Measurements from ENCODE around the gene CASP12.

DNA sequence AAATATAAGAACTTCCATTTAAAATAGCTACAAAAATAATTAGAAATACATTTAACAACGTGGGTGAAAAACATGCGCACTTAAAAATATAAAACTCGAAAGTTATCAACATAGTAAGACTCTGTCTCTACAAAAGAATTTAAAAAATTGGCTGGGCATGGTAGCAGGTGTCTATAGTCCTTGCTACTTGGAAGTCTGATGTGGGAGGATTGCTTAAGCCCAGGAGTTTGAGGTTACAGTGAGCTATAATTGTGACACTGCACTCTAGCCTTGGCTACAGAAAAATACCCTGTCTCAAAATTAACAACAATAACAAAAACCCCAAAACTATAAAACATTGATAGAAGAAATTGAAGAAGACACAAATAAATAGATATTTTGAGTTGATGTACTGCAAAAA is 13.8 kb upstream of the CASP12 start:
- TF ChIP-seq POLR2A (IDR thresholded peaks at IDR 0.05; ENCODE audit: low read length), result no peak
- no peak for TF ChIP-seq CHD2 (IDR thresholded peaks at IDR 0.05; ENCODE audit: low read length, partially characterized antibody)
- TF ChIP-seq, protein P1, sequence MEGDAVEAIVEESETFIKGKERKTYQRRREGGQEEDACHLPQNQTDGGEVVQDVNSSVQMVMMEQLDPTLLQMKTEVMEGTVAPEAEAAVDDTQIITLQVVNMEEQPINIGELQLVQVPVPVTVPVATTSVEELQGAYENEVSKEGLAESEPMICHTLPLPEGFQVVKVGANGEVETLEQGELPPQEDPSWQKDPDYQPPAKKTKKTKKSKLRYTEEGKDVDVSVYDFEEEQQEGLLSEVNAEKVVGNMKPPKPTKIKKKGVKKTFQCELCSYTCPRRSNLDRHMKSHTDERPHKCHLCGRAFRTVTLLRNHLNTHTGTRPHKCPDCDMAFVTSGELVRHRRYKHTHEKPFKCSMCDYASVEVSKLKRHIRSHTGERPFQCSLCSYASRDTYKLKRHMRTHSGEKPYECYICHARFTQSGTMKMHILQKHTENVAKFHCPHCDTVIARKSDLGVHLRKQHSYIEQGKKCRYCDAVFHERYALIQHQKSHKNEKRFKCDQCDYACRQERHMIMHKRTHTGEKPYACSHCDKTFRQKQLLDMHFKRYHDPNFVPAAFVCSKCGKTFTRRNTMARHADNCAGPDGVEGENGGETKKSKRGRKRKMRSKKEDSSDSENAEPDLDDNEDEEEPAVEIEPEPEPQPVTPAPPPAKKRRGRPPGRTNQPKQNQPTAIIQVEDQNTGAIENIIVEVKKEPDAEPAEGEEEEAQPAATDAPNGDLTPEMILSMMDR (IDR thresholded peaks at IDR 0.05), result no peak
- no peak for TF ChIP-seq MAFK (IDR thresholded peaks at IDR 0.05; ENCODE audit: partially characterized antibody)
- TF ChIP-seq, protein P2, sequence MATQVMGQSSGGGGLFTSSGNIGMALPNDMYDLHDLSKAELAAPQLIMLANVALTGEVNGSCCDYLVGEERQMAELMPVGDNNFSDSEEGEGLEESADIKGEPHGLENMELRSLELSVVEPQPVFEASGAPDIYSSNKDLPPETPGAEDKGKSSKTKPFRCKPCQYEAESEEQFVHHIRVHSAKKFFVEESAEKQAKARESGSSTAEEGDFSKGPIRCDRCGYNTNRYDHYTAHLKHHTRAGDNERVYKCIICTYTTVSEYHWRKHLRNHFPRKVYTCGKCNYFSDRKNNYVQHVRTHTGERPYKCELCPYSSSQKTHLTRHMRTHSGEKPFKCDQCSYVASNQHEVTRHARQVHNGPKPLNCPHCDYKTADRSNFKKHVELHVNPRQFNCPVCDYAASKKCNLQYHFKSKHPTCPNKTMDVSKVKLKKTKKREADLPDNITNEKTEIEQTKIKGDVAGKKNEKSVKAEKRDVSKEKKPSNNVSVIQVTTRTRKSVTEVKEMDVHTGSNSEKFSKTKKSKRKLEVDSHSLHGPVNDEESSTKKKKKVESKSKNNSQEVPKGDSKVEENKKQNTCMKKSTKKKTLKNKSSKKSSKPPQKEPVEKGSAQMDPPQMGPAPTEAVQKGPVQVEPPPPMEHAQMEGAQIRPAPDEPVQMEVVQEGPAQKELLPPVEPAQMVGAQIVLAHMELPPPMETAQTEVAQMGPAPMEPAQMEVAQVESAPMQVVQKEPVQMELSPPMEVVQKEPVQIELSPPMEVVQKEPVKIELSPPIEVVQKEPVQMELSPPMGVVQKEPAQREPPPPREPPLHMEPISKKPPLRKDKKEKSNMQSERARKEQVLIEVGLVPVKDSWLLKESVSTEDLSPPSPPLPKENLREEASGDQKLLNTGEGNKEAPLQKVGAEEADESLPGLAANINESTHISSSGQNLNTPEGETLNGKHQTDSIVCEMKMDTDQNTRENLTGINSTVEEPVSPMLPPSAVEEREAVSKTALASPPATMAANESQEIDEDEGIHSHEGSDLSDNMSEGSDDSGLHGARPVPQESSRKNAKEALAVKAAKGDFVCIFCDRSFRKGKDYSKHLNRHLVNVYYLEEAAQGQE (IDR thresholded peaks at IDR 0.05), result no peak
- TF ChIP-seq, protein P3, sequence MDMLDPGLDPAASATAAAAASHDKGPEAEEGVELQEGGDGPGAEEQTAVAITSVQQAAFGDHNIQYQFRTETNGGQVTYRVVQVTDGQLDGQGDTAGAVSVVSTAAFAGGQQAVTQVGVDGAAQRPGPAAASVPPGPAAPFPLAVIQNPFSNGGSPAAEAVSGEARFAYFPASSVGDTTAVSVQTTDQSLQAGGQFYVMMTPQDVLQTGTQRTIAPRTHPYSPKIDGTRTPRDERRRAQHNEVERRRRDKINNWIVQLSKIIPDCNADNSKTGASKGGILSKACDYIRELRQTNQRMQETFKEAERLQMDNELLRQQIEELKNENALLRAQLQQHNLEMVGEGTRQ (IDR thresholded peaks at IDR 0.05), result no peak
- TF ChIP-seq, protein P4, sequence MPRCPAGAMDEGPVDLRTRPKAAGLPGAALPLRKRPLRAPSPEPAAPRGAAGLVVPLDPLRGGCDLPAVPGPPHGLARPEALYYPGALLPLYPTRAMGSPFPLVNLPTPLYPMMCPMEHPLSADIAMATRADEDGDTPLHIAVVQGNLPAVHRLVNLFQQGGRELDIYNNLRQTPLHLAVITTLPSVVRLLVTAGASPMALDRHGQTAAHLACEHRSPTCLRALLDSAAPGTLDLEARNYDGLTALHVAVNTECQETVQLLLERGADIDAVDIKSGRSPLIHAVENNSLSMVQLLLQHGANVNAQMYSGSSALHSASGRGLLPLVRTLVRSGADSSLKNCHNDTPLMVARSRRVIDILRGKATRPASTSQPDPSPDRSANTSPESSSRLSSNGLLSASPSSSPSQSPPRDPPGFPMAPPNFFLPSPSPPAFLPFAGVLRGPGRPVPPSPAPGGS (IDR thresholded peaks at IDR 0.05), result no peak
- no peak for TF ChIP-seq SMC3 (IDR thresholded peaks at IDR 0.05)
- no peak for TF ChIP-seq EP300 (IDR thresholded peaks at IDR 0.05)
